HepG2 (cell line): ENCODE measurements around the gene WDR37. TPM values are rescaled to one million over a fixed set of nuclear protein-coding genes. Genes with fewer than 3 reads are reported as not detected.

Experiments
- ATAC-seq: fragments of 200-7000 bp; cut with Tn5 transposase; 3 replicates; pipeline ENCODE4 v1.9.1; 2020; ENCODE audit warnings: mild to moderate bottlenecking, moderate library complexity
- BruUV-seq: library from RNA; stranded (reverse); fragments of 400-500 nt; replicated peaks from 2 replicates; lab custom pipeline; 2021; lab: Mats Ljungman, UMichigan
- CTCF ChIA-PET: fragments of 300-600 bp; formaldehyde crosslinking; extraction: SDS; loops from one replicate; lab custom pipeline; 2021; ENCODE audit warnings: low total read pairs, inconsistent platforms, low intra/inter-chr PET ratio; lab: Yijun Ruan, JAX
- POLR2A ChIA-PET: fragments of 350-600 bp; sonication (Branson Sonifier 250); formaldehyde crosslinking; loops from one replicate; lab custom pipeline; 2020; ENCODE audit warnings: antibody characterized with exemption, inconsistent platforms; lab: Yijun Ruan, JAX
- DNase-seq: peaks from one replicate; pipeline ENCODE4 v3.0.0-alpha.2; 2015; ENCODE audit warnings: low spot score
- FAIRE-seq: peaks from 3 replicates; lab custom pipeline; 2011; peaks lifted over from hg19 to GRCh38; lab: Jason Lieb, UNC
- H2AFZ ChIP-seq: one replicate; pipeline ENCODE4 v1.6.1; 2011; ENCODE audit warnings: low read length, inconsistent platforms
- H3K27ac ChIP-seq: fragments of 300-600 bp; 3 replicates; pipeline ENCODE4 v1.8.0; 2011; ENCODE audit warnings: mixed run types, mild to moderate bottlenecking, mixed read lengths, low read length, inconsistent platforms; ENCODE audit not compliant: insufficient read depth; ENCODE audit errors: extremely low read length
- H3K27me3 ChIP-seq, 2 experiments: fragments of 200-600 bp in 1 of 2; 2 replicates in 1 of 2; 3 replicates in 1 of 2; pipeline versions ENCODE4 v1.6.0 to v1.8.0; 2011; ENCODE audit warnings: low read length in 2 of 2, mild to moderate bottlenecking in 2 of 2, moderate library complexity in 2 of 2, inconsistent platforms in 1 of 2; ENCODE audit not compliant: insufficient read depth in 2 of 2, control insufficient read depth in 1 of 2
- H3K36me3 ChIP-seq, 2 experiments: fragments of 200-600 bp in 1 of 2; replicated peaks in 1 of 2; 2 replicates in 1 of 2; 3 replicates in 1 of 2; pipeline versions ENCODE4 v1.5.1 to v1.8.0; 2011; ENCODE audit warnings: low read length in 2 of 2, inconsistent platforms in 1 of 2; ENCODE audit not compliant: insufficient read depth in 2 of 2, control insufficient read depth in 1 of 2
- H3K4me1 ChIP-seq: 2 replicates; pipeline ENCODE4 v1.5.1; 2012; ENCODE audit warnings: low read length, inconsistent platforms; ENCODE audit not compliant: insufficient read depth
- H3K4me2 ChIP-seq: 2 replicates; pipeline ENCODE4 v1.6.0; 2011; ENCODE audit warnings: low read depth, low read length, inconsistent platforms
- H3K4me3 ChIP-seq, 3 experiments: fragments of 200-600 bp in 1 of 3; sonication (generic), shearing (Covaris generic) in 1 of 3; replicated peaks in 1 of 3; 2 replicates each; pipeline ENCODE4 v1.5.1; 2011 to 2016; ENCODE audit warnings: low read length in 3 of 3, inconsistent platforms in 2 of 3, low read depth in 2 of 3, mild to moderate bottlenecking in 2 of 3, control low read depth in 1 of 3, mixed read lengths in 1 of 3; ENCODE audit not compliant: insufficient read depth in 1 of 3
- H3K79me2 ChIP-seq: one replicate; pipeline ENCODE4 v1.6.1; 2011; ENCODE audit warnings: low read length, inconsistent platforms; ENCODE audit not compliant: insufficient read depth
- H3K9ac ChIP-seq: 2 replicates; pipeline ENCODE4 v1.6.0; 2011; ENCODE audit warnings: mild to moderate bottlenecking, low read depth, low read length, inconsistent platforms; ENCODE audit not compliant: insufficient read depth
- H3K9me3 ChIP-seq: 2 replicates; pipeline ENCODE4 v1.5.1; 2012; ENCODE audit warnings: mild to moderate bottlenecking, low read length
- H4K20me1 ChIP-seq: 2 replicates; pipeline ENCODE4 v1.6.0; 2011; ENCODE audit warnings: inconsistent platforms, mild to moderate bottlenecking, low read length, moderate library complexity; ENCODE audit not compliant: insufficient read depth
- SIX4 ChIP-seq: sonication (generic); formaldehyde crosslinking; IDR thresholded peaks from 2 replicates; pipeline ENCODE4 v1.4.0; 2020; ENCODE audit warnings: missing genetic modification reagents
- STAG1 ChIP-seq: sonication (generic); formaldehyde crosslinking; IDR thresholded peaks from 2 replicates; pipeline ENCODE4 v1.4.0; 2020; ENCODE audit warnings: missing genetic modification reagents
- ZNF121 ChIP-seq: sonication (generic); formaldehyde crosslinking; IDR thresholded peaks from 2 replicates; pipeline ENCODE4 v1.5.0; 2020; ENCODE audit warnings: mild to moderate bottlenecking, missing genetic modification reagents
- ZNF136 ChIP-seq: sonication (generic); formaldehyde crosslinking; IDR thresholded peaks from 2 replicates; pipeline ENCODE4 v1.8.1; 2022; ENCODE audit warnings: low read depth, mild to moderate bottlenecking, moderate library complexity, missing genetic modification reagents
- ZNF572 ChIP-seq: sonication (generic); formaldehyde crosslinking; IDR thresholded peaks from 2 replicates; pipeline ENCODE4 v1.5.1; 2020; ENCODE audit warnings: mild to moderate bottlenecking, missing genetic modification reagents
- ZNF672 ChIP-seq: sonication (generic); formaldehyde crosslinking; IDR thresholded peaks from 2 replicates; pipeline ENCODE4 v1.8.1; 2022; ENCODE audit warnings: missing genetic modification reagents
- ZNF737 ChIP-seq: sonication (generic); formaldehyde crosslinking; IDR thresholded peaks from 2 replicates; pipeline ENCODE4 v1.5.0; 2020; ENCODE audit warnings: missing genetic modification reagents, mild to moderate bottlenecking, borderline replicate concordance
- whole genome bisulfite sequencing: methylation state at CpG from one replicate; pipeline ENCODE4 v1.1.6; 2017; ENCODE audit warnings: low lambda C conversion rate; 5-methylcytosine and 5-hydroxymethylcytosine counted together
- in situ Hi-C: cut with HindIII; loops from 2 replicates; pipeline ENCODE4 v1.10.0; 2017; ENCODE audit warnings: low pct_unique_long_range_greater_than_20kb; ENCODE audit not compliant: extremely low pct_ligation_motif_present
- intact Hi-C: fragments of 100-400 bp; cut with micrococcal nuclease; formaldehyde crosslinking; loops from one replicate; pipeline ENCODE4 v1.10.0; 2022; ENCODE audit not compliant: unreplicated experiment
- polyA plus RNA-seq, 8 experiments: library from polyadenylated mRNA; depleted of rRNA in 3 of 8; stranded (reverse) in 7 of 8; unstranded in 1 of 8; fragments of >200 nt; fragmentation: Illumina TruSeq in 4 of 8; extraction: Trizol in 4 of 8; gene quantifications; 2 replicates each; pipeline versions ENCODE4 v1.2.1 to v1.2.3, GENCODE V29; 2011 to 2016; ENCODE audit warnings: low read depth in 4 of 8, missing spikeins in 1 of 8, mixed read lengths in 1 of 8; ENCODE audit not compliant: insufficient read depth in 1 of 8
- total RNA-seq, 5 experiments: library from RNA; depleted of rRNA; stranded (reverse); fragments of >200 nt; fragmentation: Illumina TruSeq; extraction: Trizol; gene quantifications; 2 replicates each; pipeline ENCODE4 v1.2.3, GENCODE V29; 2016; ENCODE audit warnings: low read depth in 1 of 5
- TF ChIP-seq, protein P1 (sequence below): sonication (generic); formaldehyde crosslinking; IDR thresholded peaks from 2 replicates; pipeline ENCODE4 v1.5.1; 2020; ENCODE audit warnings: missing genetic modification reagents, mild to moderate bottlenecking, borderline replicate concordance
- TF ChIP-seq, protein P2 (sequence below): IDR thresholded peaks from 2 replicates; pipeline ENCODE4 v1.4.0; 2020; ENCODE audit warnings: mild to moderate bottlenecking, missing genetic modification reagents
- TF ChIP-seq, protein P3 (sequence below): sonication (generic); formaldehyde crosslinking; IDR thresholded peaks from 2 replicates; pipeline ENCODE4 v1.5.0; 2020; ENCODE audit warnings: mild to moderate bottlenecking, missing genetic modification reagents, moderate library complexity
- TF ChIP-seq, protein P4 (sequence below): sonication (generic); formaldehyde crosslinking; conservative IDR thresholded peaks from 2 replicates; pipeline ENCODE4 v1.8.0; 2022; ENCODE audit warnings: mild to moderate bottlenecking, moderate library complexity, missing genetic modification reagents
- TF ChIP-seq, protein P5 (sequence below): sonication (generic); formaldehyde crosslinking; IDR thresholded peaks from 2 replicates; pipeline ENCODE4 v1.5.0; 2020; ENCODE audit warnings: missing genetic modification reagents

Gene WDR37
- total and polyA plus RNA-seq, 2 of the 13 experiments (the other 11 are each of a cell fraction or from before 2014, with no cell fraction given) = 5.9 to 7.5 TPM

DNA sequence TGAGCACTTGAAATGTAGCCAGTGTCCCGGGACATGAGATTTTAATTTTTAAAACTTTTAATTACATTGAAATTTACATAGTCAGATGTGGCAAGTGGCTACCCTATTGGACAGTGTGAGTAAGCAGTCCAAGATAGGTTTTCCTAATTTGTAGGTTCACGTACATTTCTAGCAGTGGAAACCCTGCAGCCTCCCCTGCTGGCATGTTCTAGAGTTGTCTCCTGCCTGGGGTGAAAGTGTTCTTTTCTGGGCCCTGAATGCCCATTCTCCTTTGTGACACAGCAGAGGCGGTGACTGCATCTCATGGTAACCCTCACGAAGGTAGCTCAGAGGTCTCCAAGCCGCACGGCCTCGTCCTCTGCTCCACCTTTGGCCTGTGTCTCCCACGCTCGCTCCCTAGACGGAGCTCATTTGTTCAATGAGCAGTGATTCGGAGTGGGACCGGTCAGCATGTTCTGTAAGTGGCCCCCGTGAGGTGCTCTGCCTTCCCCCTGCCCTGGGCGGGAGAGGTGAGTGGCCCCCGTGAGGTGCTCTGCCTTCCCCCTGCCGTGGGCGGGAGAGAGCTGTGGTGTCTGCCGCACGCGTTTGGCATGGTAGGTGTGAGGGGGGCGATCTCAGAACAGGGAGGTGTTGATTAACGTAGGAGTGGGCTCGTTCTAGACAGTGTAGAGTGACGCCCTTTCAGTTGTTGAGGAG is 18.0 kb downstream of the WDR37 start (continued):
- TF ChIP-seq, protein P1, sequence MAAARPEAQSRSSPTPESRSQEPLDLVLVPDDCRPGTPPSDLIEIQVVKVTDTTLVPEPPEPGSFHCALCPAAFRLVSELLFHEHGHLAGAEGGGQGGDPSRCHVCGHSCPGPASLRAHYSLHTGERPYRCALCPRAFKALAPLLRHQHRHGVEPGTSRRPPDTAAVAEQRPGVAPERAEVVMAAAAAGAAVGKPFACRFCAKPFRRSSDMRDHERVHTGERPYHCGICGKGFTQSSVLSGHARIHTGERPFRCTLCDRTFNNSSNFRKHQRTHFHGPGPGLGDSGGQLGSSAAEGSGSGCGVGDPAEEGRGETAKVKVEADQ = no peak
- TF ChIP-seq ZNF121 (CRISPR knock-in tag) = no peak
- TF ChIP-seq, protein P2, sequence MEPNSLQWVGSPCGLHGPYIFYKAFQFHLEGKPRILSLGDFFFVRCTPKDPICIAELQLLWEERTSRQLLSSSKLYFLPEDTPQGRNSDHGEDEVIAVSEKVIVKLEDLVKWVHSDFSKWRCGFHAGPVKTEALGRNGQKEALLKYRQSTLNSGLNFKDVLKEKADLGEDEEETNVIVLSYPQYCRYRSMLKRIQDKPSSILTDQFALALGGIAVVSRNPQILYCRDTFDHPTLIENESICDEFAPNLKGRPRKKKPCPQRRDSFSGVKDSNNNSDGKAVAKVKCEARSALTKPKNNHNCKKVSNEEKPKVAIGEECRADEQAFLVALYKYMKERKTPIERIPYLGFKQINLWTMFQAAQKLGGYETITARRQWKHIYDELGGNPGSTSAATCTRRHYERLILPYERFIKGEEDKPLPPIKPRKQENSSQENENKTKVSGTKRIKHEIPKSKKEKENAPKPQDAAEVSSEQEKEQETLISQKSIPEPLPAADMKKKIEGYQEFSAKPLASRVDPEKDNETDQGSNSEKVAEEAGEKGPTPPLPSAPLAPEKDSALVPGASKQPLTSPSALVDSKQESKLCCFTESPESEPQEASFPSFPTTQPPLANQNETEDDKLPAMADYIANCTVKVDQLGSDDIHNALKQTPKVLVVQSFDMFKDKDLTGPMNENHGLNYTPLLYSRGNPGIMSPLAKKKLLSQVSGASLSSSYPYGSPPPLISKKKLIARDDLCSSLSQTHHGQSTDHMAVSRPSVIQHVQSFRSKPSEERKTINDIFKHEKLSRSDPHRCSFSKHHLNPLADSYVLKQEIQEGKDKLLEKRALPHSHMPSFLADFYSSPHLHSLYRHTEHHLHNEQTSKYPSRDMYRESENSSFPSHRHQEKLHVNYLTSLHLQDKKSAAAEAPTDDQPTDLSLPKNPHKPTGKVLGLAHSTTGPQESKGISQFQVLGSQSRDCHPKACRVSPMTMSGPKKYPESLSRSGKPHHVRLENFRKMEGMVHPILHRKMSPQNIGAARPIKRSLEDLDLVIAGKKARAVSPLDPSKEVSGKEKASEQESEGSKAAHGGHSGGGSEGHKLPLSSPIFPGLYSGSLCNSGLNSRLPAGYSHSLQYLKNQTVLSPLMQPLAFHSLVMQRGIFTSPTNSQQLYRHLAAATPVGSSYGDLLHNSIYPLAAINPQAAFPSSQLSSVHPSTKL = no peak
- TF ChIP-seq ZNF572 = no peak
- TF ChIP-seq, all 625 proteins: peak for 0

DNA sequence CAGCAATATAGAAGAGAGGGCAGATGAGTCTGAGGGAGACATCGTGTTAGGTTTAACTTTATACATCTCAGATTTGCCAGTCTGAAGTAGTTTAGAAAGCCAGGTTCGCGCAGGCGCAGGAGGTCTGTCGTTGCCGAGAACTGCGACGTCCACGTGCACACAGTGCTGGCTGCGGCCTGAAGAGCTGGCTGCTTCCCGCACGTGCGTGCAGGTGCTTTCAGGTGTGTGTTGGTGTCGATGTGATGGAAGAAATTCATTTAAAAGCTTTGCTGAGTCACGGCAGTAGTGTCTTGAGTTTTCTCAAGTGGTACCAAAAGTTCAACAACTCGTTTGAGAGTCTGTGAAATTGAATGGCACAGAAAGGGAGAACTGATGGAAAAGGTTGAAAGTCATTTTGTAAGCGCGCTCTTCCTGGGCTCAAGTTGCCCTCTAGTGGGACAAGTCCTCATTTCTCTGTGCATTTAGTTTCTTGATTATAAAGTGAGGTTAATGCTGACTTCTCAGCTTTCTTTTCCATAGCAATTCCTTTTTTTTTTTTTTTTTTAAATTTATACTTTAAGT is 18.6 kb downstream of the WDR37 start:
- H3K4me1 ChIP-seq = no peaks in the 10 kb centered on the region
- intact Hi-C loops = no loop called here
- POLR2A ChIA-PET = no interaction called here

More for the DNA sequence above, 18.6 kb downstream of the WDR37 start:
- Histone ChIP-seq H3K4me3 (no peak overlapping the region), H3K36me3 (peaks cover 9 to 30% of the 10 kb centered on the region in 2 experiments; a peak in 3 of 5 replicates), H3K79me2 (peaks cover 4% of the 10 kb centered on the region), H3K4me2 (no peak overlapping the region), H3K27ac (no peak overlapping the region), H3K27me3 (no peaks in the 10 kb centered on the region), H3K9ac (no peak overlapping the region), H4K20me1 (no peaks in the 10 kb centered on the region), H3K9me3 (no peaks in the 10 kb centered on the region), H2AFZ (no peak overlapping the region)
- in situ Hi-C loops = no loop called here
- no TSS peak for BruUV-seq
- TF ChIP-seq, protein P3, sequence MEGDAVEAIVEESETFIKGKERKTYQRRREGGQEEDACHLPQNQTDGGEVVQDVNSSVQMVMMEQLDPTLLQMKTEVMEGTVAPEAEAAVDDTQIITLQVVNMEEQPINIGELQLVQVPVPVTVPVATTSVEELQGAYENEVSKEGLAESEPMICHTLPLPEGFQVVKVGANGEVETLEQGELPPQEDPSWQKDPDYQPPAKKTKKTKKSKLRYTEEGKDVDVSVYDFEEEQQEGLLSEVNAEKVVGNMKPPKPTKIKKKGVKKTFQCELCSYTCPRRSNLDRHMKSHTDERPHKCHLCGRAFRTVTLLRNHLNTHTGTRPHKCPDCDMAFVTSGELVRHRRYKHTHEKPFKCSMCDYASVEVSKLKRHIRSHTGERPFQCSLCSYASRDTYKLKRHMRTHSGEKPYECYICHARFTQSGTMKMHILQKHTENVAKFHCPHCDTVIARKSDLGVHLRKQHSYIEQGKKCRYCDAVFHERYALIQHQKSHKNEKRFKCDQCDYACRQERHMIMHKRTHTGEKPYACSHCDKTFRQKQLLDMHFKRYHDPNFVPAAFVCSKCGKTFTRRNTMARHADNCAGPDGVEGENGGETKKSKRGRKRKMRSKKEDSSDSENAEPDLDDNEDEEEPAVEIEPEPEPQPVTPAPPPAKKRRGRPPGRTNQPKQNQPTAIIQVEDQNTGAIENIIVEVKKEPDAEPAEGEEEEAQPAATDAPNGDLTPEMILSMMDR (CRISPR knock-in tag) = peak; percentile 31; the same call in 1 of the 2 replicates
- TF ChIP-seq ZNF136 (CRISPR knock-in tag) = no peak
- TF ChIP-seq, protein P4, sequence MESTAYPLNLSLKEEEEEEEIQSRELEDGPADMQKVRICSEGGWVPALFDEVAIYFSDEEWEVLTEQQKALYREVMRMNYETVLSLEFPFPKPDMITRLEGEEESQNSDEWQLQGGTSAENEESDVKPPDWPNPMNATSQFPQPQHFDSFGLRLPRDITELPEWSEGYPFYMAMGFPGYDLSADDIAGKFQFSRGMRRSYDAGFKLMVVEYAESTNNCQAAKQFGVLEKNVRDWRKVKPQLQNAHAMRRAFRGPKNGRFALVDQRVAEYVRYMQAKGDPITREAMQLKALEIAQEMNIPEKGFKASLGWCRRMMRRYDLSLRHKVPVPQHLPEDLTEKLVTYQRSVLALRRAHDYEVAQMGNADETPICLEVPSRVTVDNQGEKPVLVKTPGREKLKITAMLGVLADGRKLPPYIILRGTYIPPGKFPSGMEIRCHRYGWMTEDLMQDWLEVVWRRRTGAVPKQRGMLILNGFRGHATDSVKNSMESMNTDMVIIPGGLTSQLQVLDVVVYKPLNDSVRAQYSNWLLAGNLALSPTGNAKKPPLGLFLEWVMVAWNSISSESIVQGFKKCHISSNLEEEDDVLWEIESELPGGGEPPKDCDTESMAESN (CRISPR knock-in tag) = no peak
- no peak for TF ChIP-seq ZNF737 (CRISPR knock-in tag)
- TF ChIP-seq ZNF672 (CRISPR knock-in tag) = no peak
- TF ChIP-seq SIX4 = no peak
- TF ChIP-seq STAG1 (CRISPR knock-in tag) = peak; percentile 61
- TF ChIP-seq, protein P5, sequence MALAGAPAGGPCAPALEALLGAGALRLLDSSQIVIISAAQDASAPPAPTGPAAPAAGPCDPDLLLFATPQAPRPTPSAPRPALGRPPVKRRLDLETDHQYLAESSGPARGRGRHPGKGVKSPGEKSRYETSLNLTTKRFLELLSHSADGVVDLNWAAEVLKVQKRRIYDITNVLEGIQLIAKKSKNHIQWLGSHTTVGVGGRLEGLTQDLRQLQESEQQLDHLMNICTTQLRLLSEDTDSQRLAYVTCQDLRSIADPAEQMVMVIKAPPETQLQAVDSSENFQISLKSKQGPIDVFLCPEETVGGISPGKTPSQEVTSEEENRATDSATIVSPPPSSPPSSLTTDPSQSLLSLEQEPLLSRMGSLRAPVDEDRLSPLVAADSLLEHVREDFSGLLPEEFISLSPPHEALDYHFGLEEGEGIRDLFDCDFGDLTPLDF (CRISPR knock-in tag) = no peak
- FAIRE-seq (no peak), ATAC-seq (0 out of 3 replicates have a peak, but pooled peaks have one; percentile 36), DNase-seq (no peak)
- CTCF ChIA-PET = no interaction called here
- 95% methylated on average over 18 of the region's 18 CpGs for WGBS
